Loucy (cell line): ENCODE data around the gene DHFR2.

Experiments used
- H2AFZ ChIP-seq: fragments of 200-600 bp; sonication (generic); 2 replicates; pipeline ENCODE4 v1.6.0; 2016; ENCODE audit warnings: antibody characterized with exemption, mild to moderate bottlenecking, low read length, moderate library complexity
- H3F3A ChIP-seq: fragments of 200-600 bp; 2 replicates; pipeline ENCODE4 v1.6.0; 2016; ENCODE audit warnings: antibody characterized with exemption, low read depth, mild to moderate bottlenecking
- H3K27me3 ChIP-seq: fragments of 200-600 bp; sonication (generic); 2 replicates; pipeline ENCODE4 v1.6.1; 2014; ENCODE audit warnings: low read length, mild to moderate bottlenecking; ENCODE audit not compliant: insufficient read depth, poor library complexity, severe bottlenecking
- H3K36me3 ChIP-seq: fragments of 200-600 bp; sonication (generic); 2 replicates; pipeline ENCODE4 v1.6.1; 2016; ENCODE audit warnings: low read length; ENCODE audit not compliant: insufficient read depth
- H3K4me1 ChIP-seq: fragments of 200-600 bp; sonication (generic); 2 replicates; pipeline ENCODE4 v1.5.1; 2014; ENCODE audit warnings: low read length, mild to moderate bottlenecking; ENCODE audit not compliant: insufficient read depth, poor library complexity, severe bottlenecking
- H3K4me2 ChIP-seq: fragments of 200-600 bp; sonication (generic); 2 replicates; pipeline ENCODE4 v1.6.0; 2014; ENCODE audit warnings: antibody characterized with exemption, low read length, low read depth, mild to moderate bottlenecking; ENCODE audit not compliant: poor library complexity, severe bottlenecking
- H3K4me3 ChIP-seq: fragments of 200-600 bp; sonication (generic); 2 replicates; pipeline ENCODE4 v1.5.1; 2014; ENCODE audit warnings: low read length, mild to moderate bottlenecking, mixed read lengths; ENCODE audit not compliant: poor library complexity, severe bottlenecking
- H3K79me2 ChIP-seq: fragments of 200-600 bp; sonication (generic); 2 replicates; pipeline ENCODE4 v1.6.1; 2014; ENCODE audit warnings: low read length; ENCODE audit not compliant: insufficient read depth
- H3K9ac ChIP-seq: fragments of 200-600 bp; sonication (generic); 2 replicates; pipeline ENCODE4 v1.6.0; 2014; ENCODE audit warnings: mild to moderate bottlenecking, low read depth, low read length, moderate library complexity; ENCODE audit not compliant: poor library complexity, severe bottlenecking
- H3K9me2 ChIP-seq: fragments of 200-600 bp; sonication (generic); replicated peaks from 2 replicates; pipeline ENCODE4 v1.6.1; 2016; ENCODE audit warnings: low read depth, low read length, mixed read lengths
- H3K9me3 ChIP-seq: fragments of 200-600 bp; sonication (generic); 2 replicates; pipeline ENCODE4 v1.6.1; 2014; ENCODE audit warnings: mild to moderate bottlenecking, antibody characterized with exemption, low read length, low read depth; ENCODE audit not compliant: insufficient read depth
- H4K20me1 ChIP-seq: fragments of 200-600 bp; sonication (generic); 2 replicates; pipeline ENCODE4 v1.6.0; 2014; ENCODE audit warnings: antibody characterized with exemption, low read length, mild to moderate bottlenecking; ENCODE audit not compliant: insufficient read depth, poor library complexity, severe bottlenecking
- CTCF ChIP-seq: fragments of 200-600 bp; sonication (generic); conservative IDR thresholded peaks from 2 replicates; pipeline ENCODE4 v1.5.1; 2014; ENCODE audit warnings: mild to moderate bottlenecking, antibody characterized with exemption, low read length
- EZH2phosphoT487 ChIP-seq: fragments of 200-600 bp; IDR thresholded peaks from 2 replicates; pipeline ENCODE4 v1.6.1; 2018; ENCODE audit warnings: antibody characterized with exemption, mild to moderate bottlenecking, moderate library complexity, borderline replicate concordance

Gene DHFR2

GRCh38 chr3:94064243-94064860 lies 1.6 kb upstream of the DHFR2 start:
- Histone ChIP-seq H4K20me1 (peaks cover 7% of the 10 kb centered on the region), H3K79me2 (peaks cover 52% of the 10 kb centered on the region), H3K4me3 (peak overlapping the region; percentile 99), H3K9ac (peak overlapping the region; percentile 93), H3K9me2 (no peaks in the 10 kb centered on the region), H2AFZ (no peak overlapping the region), H3F3A (no peaks in the 10 kb centered on the region), H3K36me3 (0 out of 2 replicates have a peak, but pooled peaks cover 5% of the 10 kb centered on the region), H3K4me2 (peak overlapping the region; percentile 89), H3K9me3 (no peaks in the 10 kb centered on the region; the same call in 1 of the 2 replicates), H3K4me1 (peaks cover 43% of the 10 kb centered on the region), H3K27me3 (no peaks in the 10 kb centered on the region)
- no peak for TF ChIP-seq EZH2phosphoT487

- Histone ChIP-seq H3K4me3 (peak overlapping the region; percentile 99), H4K20me1 (peaks cover 3% of the 10 kb centered on the region), H3K27me3 (no peaks in the 10 kb centered on the region), H3K4me2 (peak overlapping the region; percentile 89), H3K9me3 (no peaks in the 10 kb centered on the region; the same call in 1 of the 2 replicates), H3K4me1 (peaks cover 43% of the 10 kb centered on the region), H2AFZ (peak overlapping the region; percentile 91), H3K9me2 (no peaks in the 10 kb centered on the region), H3K36me3 (0 out of 2 replicates have a peak, but pooled peaks cover 5% of the 10 kb centered on the region), H3F3A (no peaks in the 10 kb centered on the region), H3K9ac (peak overlapping the region; percentile 93), H3K79me2 (peaks cover 52% of the 10 kb centered on the region)
- no peak for TF ChIP-seq CTCF
- no peak for TF ChIP-seq EZH2phosphoT487
These were observed 892 bp upstream of the DHFR2 start for GRCh38 chr3:94063496-94064119.

- no peak overlapping the region for H3K9ac ChIP-seq
- H3K36me3 ChIP-seq, result no peaks in the 10 kb centered on the region
- H3K4me3 ChIP-seq, result no peak overlapping the region
- TF ChIP-seq EZH2phosphoT487 (no peak), CTCF (no peak)
- peaks cover 37% of the 10 kb centered on the region for H3K4me1 ChIP-seq
- no peaks in the 10 kb centered on the region for H3K9me2 ChIP-seq
- peaks cover 45% of the 10 kb centered on the region for H3K79me2 ChIP-seq
- H4K20me1 ChIP-seq, result peaks cover 3% of the 10 kb centered on the region
- no peaks in the 10 kb centered on the region for H3K9me3 ChIP-seq
- H2AFZ ChIP-seq, result no peak overlapping the region
- H3K27me3 ChIP-seq, result no peaks in the 10 kb centered on the region
- no peaks in the 10 kb centered on the region for H3F3A ChIP-seq
- no peak overlapping the region for H3K4me2 ChIP-seq
These were observed 1.4 kb downstream of the DHFR2 start for GRCh38 chr3:94061297-94061696.
